HG03439 (cell line): ENCODE data around the gene BLM.
"Not testable (repeated sequence)": the region's sequence is repeated elsewhere in the genome, so short reads cannot be mapped to it uniquely, and the experiment has no call there.

Experiments used
- ATAC-seq: cut with Tn5 transposase; IDR thresholded peaks from one replicate; pipeline ENCODE4 v1.9.1; 2021; ENCODE audit warnings: mild to moderate bottlenecking, moderate library complexity; ENCODE audit not compliant: unreplicated experiment

Gene BLM

GRCh38 chr15:90716976-90717821 is at the start of gene BLM:
BLM (plus strand) TSS chr15:90717346; CDS start chr15:90747393, 30,047 bp downstream.
- peak; percentile 98 for ATAC-seq

- ATAC-seq = not testable (repeated sequence)
Measured at GRCh38 chr15:90667755-90668345, 49.3 kb upstream of the BLM start.

GRCh38 chr15:90670631-90671030 is 46.5 kb upstream of the BLM start:
- ATAC-seq = not testable (repeated sequence)

GRCh38 chr15:90671216-90671615 is 45.9 kb upstream of the BLM start:
- no peak for ATAC-seq

- not testable (repeated sequence) for ATAC-seq
Measured at GRCh38 chr15:90673357-90673756, 43.8 kb upstream of the BLM start.

- no peak for ATAC-seq
Measured at GRCh38 chr15:90674476-90674875, 42.7 kb upstream of the BLM start.

GRCh38 chr15:90675464-90675863 is 41.7 kb upstream of the BLM start:
- ATAC-seq = no peak

GRCh38 chr15:90677807-90678790 is 39.0 kb upstream of the BLM start:
- no peak for ATAC-seq

- no peak for ATAC-seq
Measured at GRCh38 chr15:90679959-90680358, 37.2 kb upstream of the BLM start.

GRCh38 chr15:90680371-90680935 is 36.7 kb upstream of the BLM start:
- ATAC-seq = no peak

GRCh38 chr15:90681056-90681455 is 36.1 kb upstream of the BLM start:
- ATAC-seq = no peak

GRCh38 chr15:90681480-90681879 is 35.7 kb upstream of the BLM start:
- ATAC-seq = no peak

- no peak for ATAC-seq
Measured at GRCh38 chr15:90683371-90683770, 33.8 kb upstream of the BLM start.

GRCh38 chr15:90683876-90684275 is 33.3 kb upstream of the BLM start:
- no peak for ATAC-seq

- ATAC-seq = no peak
Measured at GRCh38 chr15:90684281-90684680, 32.9 kb upstream of the BLM start.

- peak; percentile 14 for ATAC-seq
Measured at GRCh38 chr15:90685591-90686434, 31.3 kb upstream of the BLM start.

GRCh38 chr15:90686435-90687218 is 30.5 kb upstream of the BLM start:
- ATAC-seq = peak; percentile 74

GRCh38 chr15:90689326-90689961 is 27.7 kb upstream of the BLM start:
- ATAC-seq = not testable (repeated sequence)

- ATAC-seq = no peak
Measured at GRCh38 chr15:90690585-90690984, 26.6 kb upstream of the BLM start.
